ENCODE data around the gene MAPK11.

Gene MAPK11

DNA sequence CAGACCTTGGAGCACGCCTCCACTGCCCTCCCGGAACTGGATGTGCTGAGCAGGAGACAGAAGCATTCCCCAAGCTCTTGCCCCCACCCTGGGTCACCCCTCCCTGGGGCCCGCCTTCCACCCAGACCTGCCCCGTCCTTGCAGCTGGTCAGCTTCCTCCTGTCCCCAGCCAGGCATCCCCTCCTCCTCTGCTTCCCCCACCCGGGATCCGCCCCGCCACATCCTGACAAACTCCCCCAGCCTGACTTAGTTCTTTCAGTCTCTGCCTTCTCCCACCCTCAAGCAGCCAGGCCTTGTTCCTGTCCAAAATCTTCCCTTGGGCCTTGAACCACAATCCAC lies 38.4 kb upstream of the MAPK11 start:
- TF ChIP-seq, protein P1, sequence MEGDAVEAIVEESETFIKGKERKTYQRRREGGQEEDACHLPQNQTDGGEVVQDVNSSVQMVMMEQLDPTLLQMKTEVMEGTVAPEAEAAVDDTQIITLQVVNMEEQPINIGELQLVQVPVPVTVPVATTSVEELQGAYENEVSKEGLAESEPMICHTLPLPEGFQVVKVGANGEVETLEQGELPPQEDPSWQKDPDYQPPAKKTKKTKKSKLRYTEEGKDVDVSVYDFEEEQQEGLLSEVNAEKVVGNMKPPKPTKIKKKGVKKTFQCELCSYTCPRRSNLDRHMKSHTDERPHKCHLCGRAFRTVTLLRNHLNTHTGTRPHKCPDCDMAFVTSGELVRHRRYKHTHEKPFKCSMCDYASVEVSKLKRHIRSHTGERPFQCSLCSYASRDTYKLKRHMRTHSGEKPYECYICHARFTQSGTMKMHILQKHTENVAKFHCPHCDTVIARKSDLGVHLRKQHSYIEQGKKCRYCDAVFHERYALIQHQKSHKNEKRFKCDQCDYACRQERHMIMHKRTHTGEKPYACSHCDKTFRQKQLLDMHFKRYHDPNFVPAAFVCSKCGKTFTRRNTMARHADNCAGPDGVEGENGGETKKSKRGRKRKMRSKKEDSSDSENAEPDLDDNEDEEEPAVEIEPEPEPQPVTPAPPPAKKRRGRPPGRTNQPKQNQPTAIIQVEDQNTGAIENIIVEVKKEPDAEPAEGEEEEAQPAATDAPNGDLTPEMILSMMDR (conservative IDR thresholded peaks at IDR 0.05; ENCODE audit: low read length), result no peak
- no peak overlapping the region for H3K4me3 ChIP-seq (ENCODE audit: low read length)
- DNase-seq (ENCODE audit: low read depth), result peak; percentile 88

- DNase-seq (ENCODE audit: low read depth), result no peak
- TF ChIP-seq, protein P1 (conservative IDR thresholded peaks at IDR 0.05; ENCODE audit: low read length), result no peak
- peak overlapping the region; percentile 9 for H3K4me3 ChIP-seq (ENCODE audit: low read length)
Measured at GRCh38 chr22:50307890-50308596, 37.9 kb upstream of the MAPK11 start.

DNA sequence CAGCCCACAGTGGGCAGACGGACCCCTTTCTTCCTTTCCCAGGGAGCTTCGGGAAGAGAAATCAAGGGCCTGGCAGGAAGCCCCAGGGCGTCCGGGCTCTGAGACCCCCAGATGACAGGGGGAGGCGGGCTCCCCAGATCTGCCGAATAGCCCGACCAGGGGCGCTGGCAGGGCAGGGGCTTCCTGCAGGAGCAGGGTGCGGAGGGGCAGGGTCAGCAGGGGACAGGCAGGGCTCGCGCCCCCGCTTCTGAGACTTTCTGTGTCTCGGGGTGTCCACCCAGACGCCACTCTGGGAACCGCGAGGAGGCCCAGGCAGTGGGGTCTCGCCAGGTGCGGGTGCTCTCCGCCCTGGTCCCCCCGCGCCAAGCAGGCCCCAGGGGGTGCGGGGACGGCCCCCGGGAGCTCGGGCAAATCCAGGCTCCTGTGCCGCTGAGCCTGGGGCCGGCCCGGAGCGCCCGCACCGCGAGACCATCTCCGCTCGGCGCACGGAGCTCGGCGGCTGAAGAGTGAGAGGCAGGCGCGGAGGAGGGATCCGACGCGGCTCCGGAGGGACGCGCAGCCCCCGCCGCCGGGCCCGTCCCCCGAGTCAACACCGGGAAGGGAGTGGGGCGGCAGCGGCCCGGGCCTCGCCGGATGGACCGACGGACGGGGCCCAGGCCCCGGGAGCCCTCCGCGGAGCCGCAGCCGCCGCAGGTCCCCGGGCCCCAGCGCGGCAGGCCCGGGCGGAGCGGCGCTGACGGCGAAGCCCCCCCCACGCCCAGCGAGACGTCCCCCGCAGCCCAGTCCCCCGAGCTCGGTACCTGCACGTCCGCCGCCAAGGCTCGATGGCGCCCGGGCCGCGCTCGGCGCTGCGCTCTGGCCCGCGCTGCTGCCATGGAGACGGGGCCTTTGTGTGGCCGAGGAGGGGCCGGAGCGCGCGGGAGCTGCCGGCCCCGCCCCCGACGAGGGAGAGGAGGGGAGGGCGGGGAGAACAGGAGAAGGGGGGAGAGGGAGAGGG lies 36.9 kb upstream of the MAPK11 start, which contains the start of gene PLXNB2:
PLXNB2 (minus strand) TSS at position 894 of the 997 bp plus-strand sequence. CDS start 17,062 bp downstream, outside the sequence.
- TF ChIP-seq, protein P1 (conservative IDR thresholded peaks at IDR 0.05; ENCODE audit: low read length), result no peak
- DNase-seq (ENCODE audit: low read depth), result peak; percentile 86
- H3K4me3 ChIP-seq (ENCODE audit: low read length), result peak within 1 kb of the TSS; percentile 94

DNA sequence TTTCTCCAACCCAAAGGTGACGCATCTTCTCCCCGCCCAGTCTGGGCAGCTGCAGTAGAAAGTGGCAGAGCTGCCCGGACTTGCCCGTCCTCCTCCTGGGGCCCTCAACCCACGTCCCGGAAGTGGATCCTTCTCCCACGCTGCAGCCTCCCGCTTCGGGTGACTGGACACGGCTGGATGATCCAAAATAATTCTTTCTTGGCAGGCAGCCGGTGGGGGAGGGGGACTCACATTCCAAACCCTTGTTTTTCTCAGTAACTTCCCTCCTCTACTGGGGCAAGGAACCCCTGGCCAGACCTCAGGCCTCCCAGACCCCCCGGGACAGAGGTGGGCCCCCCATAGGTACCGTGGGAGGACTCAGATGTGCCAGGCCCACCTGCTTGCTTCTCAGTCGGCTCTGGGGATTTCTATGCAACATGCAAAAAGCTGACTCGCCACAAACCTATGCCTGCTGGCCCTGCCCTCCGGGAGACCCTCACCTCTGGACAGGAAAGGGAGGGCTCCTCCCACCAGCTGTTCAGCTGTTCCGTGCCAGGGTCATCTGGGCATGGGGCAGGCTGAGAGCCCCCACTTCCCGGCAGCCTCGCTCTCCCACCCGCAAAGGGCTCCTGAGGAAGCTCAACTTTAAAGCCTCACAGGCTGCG lies 35.9 kb upstream of the MAPK11 start:
- TF ChIP-seq, protein P1 (conservative IDR thresholded peaks at IDR 0.05; ENCODE audit: low read length), result no peak
- DNase-seq (ENCODE audit: low read depth), result peak; percentile 98
- peak overlapping the region; percentile 94 for H3K4me3 ChIP-seq (ENCODE audit: low read length)

GRCh38 chr22:50305393-50305922 lies 35.3 kb upstream of the MAPK11 start:
- no peak for DNase-seq (ENCODE audit: low read depth)
- H3K4me3 ChIP-seq (ENCODE audit: low read length), result peak overlapping the region; percentile 94
- TF ChIP-seq, protein P1 (conservative IDR thresholded peaks at IDR 0.05; ENCODE audit: low read length), result no peak

DNA sequence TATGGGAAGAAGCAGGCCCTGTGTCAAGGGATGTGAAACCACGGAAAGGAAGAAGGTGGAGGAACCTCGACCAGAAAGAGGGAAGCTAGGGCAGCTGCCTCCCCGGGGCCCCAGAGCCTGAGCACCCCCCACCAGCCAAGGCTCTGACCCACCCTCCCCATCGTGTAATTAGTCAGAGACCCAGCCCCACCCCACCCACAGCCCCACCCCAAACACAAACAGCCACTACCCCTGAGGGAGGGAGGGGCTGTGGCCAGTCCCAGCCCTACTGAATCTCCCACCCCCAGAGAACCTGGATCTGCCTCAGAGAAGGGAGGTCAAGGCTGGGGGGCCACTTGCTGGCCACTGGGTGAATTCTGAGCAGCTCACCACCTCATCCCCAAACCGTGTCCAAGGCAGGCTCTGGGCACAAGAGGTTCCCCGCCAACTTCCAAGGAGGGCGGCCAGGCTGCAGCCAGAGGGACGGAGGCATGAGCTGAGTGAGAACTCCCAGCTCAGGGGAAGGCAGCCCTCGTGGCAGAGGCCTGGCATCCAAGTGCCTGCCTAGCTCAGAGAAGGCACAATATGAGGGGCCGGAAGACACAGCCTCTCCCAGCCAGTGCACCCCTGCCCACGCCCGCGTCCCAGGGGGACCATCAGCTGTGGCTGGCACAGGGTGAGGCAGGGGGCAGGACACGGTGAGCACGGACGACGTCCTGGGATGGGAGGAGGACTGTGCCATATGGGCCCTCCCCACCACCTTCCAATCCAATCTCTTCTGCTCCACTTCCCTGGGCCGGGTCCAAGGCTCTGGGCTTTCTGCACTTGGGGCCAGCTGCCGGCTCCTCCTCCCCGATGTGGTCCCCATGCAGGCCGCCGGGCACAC lies 34.6 kb upstream of the MAPK11 start:
- peak; percentile 62 for DNase-seq (ENCODE audit: low read depth)
- H3K4me3 ChIP-seq (ENCODE audit: low read length), result peak overlapping the region; percentile 94
- TF ChIP-seq, protein P1 (conservative IDR thresholded peaks at IDR 0.05; ENCODE audit: low read length), result no peak

Measured in AG10803 (cell line).